HG02759 (cell line): ENCODE results near the gene EEFSEC.

Source experiments
- ATAC-seq: cut with Tn5 transposase; IDR thresholded peaks from one replicate; pipeline ENCODE4 v1.9.1; 2021; ENCODE audit warnings: mild to moderate bottlenecking, moderate library complexity; ENCODE audit not compliant: unreplicated experiment

Gene EEFSEC

GRCh38 chr3:128313071-128313725 is 159.9 kb downstream of the EEFSEC start:
- no peak for ATAC-seq

GRCh38 chr3:128313935-128314334 is 160.7 kb downstream of the EEFSEC start:
- ATAC-seq: no peak

DNA sequence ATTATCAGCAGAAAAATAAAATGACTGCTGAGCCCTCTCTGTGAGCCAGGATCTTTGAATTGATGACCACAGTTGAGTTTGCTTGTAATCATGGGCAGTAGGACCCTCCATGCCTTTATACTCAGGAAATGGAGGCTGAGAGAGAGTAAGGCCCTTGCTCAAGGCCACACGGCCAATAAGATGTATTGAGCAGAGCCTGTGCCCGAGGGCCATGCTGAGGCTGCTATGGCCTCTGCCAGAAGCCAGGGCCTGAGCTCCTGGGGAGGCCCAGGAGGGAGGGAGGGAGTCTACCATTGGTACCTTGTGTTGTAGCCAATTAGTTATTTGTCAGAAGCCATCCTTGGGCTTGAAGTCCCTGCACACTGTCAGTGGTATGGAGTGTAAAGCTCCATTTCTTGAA is 162.0 kb downstream of the EEFSEC start:
- no peak for ATAC-seq

DNA sequence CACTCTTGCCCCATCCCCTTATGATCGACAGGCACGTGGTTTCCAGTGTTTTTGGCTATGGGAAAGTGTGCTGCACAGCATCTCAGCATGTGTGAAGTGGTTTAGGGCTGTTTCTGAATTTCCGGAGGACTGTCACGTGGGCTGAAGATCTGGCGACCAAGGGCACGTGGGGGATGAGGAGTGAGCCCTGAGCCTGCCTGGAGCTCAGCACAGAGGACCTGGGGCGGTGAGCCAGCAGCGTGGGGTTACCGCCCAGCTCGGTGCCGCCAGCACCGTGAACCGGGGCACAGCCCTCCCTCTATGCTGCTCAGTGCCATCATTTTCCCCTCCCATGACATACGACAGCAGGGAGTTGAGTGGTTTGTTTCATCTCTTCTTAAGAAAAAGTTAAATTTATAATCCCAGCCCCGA is 163.2 kb downstream of the EEFSEC start:
- no peak for ATAC-seq

GRCh38 chr3:128317101-128317697 is 163.9 kb downstream of the EEFSEC start:
- ATAC-seq: no peak

DNA sequence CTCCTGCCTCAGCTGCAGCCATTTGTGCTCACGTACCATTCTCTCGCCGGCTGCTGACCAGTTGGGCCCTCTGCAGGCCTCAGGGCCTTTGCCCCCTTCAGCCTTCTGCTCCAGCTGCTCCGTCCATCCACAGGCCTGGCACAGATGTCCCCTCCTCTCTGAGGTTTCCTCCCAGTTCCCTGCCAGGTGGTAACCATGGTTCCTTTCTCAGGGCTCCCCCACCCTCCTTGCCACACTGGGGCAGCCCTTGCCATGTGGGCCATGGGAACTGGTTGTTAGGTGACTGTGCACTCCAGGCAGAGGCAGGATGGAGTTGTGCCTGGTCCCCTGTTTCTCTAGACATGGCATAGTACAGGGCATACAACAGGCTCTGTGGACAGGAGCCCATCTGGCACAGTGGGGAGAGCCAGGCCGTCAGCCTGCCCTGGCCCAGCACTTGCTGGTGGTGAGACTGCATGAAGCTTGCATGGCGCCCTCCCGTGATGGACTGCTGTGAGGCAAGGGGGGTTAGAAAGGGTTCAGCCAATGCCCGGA is 164.5 kb downstream of the EEFSEC start:
- ATAC-seq: no peak

DNA sequence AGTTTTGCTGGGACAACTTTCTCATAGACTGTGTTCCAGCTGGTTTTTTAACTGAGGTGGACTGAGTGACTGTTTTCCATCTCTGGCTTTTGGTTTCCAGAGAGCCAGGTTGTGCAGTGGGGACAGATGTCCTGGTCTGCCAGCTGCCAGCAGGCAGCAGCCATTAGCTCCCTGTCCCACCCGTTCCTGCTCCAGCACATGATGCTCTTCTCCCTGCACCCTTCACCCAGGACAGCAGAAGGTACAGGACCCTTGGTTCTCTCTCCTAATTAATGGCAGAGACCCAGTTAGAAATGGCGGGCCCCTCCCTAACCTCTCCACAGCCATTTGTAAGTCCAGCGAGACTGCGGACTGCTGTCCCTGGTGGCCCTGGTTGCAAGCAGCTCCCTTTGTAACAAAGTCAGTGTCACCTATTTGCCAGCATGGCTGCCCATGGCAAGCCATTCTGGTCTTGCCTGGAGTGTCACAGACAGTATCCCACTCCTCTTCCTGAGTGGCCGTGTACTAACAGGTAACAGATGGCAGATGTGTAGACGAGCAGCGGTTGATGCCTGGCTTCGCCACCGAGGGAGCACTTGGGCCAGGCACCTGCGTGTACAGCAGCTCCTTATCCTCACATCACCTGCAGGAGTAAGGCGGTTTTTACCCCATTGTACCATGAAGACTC is 165.1 kb downstream of the EEFSEC start:
- ATAC-seq: no peak

- no peak for ATAC-seq
Measured at GRCh38 chr3:128319107-128319506, 165.8 kb downstream of the EEFSEC start.

- no peak for ATAC-seq
Measured at GRCh38 chr3:128319741-128320141, 166.5 kb downstream of the EEFSEC start.

- no peak for ATAC-seq
Measured at GRCh38 chr3:128320551-128321340, 167.5 kb downstream of the EEFSEC start.

GRCh38 chr3:128321418-128321817 is 168.1 kb downstream of the EEFSEC start:
- ATAC-seq: no peak

DNA sequence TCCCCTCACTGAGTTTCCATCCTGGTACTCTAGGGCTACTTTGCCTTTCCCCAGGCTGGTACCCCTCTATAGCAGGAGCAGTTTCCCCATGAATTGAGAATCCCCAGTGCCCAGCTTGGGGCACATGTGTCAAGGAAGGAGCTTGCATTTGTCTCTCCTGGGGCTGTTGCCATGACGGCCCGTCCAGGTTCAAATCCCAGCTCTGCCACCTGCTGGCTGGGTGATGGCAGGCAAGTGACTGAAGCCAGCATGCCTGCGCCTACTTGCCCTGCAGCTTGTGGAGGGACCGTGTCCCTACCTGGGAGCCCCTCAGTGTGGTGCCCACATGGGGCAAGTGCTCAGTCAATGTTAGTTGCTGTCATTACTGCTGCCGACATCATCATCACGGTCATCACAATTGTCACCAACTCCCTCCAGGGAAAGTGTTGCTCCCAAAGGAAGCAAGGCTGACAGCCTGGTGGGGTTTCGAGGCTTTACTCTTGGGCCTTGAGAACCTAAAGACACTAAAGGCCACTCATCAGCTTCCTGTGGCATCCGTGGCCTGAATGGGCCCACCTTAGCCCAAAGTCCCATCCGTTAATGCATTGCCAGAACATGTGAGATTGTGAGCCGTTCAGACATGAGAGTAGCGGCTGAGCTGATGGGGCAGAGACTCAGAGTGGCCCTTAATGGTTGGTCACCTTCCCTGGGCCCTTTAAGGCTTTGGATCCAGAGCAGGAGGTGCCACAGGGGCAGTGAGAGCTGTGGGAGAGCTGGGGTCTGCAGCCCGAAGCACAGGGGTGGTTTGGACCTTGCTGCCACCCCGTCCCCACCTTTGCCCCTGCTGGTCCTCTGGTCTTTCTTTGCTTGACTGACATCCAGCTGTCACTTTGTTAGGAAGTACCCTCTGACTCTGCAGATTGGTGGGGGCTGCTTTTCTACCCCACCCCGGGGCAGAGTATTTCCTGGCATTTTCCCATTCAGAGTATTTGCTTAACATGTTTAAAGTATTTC is 169.0 kb downstream of the EEFSEC start:
- ATAC-seq: no peak

- no peak for ATAC-seq
Measured at GRCh38 chr3:128323206-128324081, 170.2 kb downstream of the EEFSEC start.

- no peak for ATAC-seq
Measured at GRCh38 chr3:128324911-128325592, 171.8 kb downstream of the EEFSEC start.

GRCh38 chr3:128326051-128326823 is 173.0 kb downstream of the EEFSEC start:
- ATAC-seq: no peak

DNA sequence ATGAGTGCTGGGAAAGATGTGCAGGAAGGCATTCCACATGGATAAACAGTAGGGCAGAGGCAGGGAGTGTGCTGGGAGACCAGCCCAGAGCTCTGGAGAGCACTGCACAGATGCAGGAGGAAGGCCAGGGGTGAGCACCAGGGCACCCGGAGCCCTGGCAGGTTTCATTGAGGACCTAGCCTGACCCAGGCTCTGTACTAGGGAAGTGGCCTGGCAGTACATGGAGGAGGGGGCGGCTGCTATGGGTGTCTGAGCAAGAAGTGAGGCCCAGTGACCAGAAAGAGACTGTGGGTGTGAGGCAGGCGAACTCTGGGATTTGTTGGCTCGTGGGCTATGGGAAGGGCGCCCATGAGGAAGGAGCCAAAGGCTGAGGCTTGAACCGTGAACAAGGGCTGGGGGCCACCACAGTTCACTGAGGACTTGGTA is 174.3 kb downstream of the EEFSEC start:
- no peak for ATAC-seq

- ATAC-seq: no peak
Measured at GRCh38 chr3:128328546-128329458, 175.5 kb downstream of the EEFSEC start.
